ENCODE data around the gene TAF1A.

TAF1A gene

DNA sequence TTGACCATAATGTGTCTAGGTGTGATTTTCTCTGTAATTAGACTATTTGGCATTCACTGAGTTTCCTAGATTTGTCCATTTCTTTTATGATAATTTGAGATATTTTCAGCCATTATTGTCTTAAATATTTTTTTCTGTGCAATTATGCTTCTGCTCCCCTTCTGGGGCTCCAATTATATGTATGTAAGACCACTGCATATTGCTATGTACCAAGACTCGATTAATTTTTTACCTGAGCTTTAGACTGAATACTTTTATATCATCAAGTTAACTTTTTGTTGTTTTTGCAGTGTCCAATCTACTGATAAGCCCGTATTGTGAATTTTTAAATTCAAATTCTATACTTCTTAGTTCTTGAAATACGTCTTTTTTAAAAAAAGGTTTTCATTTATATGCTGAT, 5.1 kb upstream of the TAF1A start:
- DNase-seq, result no peak

DNA sequence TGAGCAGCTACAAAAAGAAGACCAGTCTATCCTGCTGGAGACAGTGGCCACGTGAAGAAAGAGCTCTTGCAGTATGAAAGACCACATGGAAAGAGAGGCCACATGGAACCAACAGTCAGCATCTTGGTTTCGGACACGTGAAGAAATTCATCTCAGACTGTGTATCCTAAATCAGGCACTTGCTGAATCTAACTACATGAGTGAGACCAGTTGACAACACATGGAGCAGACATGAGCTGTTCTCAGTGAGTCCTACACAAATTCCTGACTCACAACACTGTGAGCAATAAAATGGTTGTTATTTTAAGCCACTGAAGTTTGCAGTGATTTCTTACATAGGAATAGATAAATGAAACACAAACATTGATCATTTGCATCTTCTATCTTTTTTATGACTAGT, 2.4 kb upstream of the TAF1A start:
- no peak for DNase-seq

DNA sequence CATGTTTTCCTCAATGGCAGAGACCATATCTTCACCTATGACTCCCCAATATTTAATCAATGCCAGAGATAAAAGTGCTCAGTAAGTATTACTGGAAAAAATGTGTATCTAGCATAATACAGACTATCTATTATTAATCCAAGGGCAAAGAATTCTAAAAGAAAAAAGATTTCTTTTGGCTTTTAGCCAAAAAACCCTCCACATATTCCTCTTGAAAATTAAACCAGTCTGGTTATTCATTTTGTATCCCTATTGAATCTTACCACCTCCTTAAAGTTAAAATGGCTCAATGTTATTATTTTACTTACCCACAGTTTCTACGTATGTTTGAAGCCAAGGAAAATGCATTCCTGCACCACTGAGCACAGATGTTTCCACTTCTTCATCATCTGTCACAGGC, 1.6 kb downstream of the TAF1A start:
- no peak for DNase-seq

DNA sequence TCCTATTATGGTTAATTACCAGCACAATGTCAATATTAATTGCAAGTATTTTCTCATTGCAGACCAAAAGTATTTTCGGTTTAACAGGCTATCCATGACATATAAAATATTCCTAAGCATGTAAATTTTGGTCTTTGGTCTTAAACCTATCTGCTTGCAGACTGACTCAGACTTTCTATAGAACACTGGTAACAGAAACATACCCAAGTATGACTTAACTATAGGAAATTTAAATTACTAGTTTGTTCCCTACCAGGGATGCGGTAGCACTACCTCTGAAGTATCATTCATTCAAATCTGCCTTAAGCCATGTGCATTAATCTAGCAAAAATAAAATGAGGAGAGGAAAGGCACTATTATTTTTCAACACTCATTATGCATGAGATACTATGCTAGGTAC, 2.9 kb downstream of the TAF1A start:
- DNase-seq, result no peak

DNA sequence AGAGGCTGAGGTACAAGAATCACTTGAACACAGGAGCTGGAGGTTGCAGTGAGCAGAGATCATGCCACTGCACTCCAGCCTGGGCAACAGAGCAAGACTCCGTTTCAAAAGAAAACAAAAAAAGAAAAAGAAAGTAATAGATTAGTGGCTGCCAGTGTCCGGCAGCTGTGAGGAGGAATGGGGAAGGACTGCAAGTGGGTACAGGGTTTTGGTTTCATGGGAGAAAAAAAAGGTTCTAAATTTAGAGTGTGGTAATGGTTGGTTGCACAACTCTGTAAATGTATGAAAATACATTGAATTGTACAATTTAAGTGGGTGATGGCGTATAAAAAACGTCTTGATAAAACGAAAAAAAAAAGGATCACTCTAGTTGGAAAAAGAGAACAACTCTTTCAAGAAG, 6.7 kb downstream of the TAF1A start:
- DNase-seq, result no peak

DNA sequence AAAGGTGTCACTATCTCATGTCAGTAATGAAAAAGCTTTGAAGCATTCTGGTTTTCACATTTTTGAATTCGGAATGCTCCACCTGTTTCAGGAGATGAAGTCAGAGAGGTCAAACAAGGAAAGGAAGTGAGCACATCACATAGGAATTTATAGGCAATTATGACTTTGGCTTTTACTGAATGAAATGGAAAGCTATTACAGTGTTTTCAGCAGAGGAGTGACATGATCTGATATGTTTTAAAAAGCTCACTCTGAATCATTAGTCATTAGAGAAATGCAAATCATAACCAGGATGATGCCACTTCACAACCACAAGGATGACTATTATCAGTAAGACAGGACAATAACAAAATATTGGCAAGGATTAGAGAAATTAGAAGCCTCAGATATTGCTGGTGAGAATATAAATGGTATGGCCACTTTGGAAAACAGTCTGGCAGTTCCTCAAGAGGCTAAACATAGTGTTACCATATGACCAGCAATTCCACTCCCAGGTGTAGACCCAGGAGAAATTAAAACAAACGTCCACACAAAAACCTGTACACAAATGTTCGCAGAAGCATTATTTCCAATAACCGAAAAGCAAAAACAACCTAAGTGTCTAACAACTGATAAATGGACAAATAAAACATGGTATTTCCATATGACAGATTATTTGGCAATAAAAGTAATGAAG, 7.5 kb downstream of the TAF1A start:
- no peak for DNase-seq

DNA sequence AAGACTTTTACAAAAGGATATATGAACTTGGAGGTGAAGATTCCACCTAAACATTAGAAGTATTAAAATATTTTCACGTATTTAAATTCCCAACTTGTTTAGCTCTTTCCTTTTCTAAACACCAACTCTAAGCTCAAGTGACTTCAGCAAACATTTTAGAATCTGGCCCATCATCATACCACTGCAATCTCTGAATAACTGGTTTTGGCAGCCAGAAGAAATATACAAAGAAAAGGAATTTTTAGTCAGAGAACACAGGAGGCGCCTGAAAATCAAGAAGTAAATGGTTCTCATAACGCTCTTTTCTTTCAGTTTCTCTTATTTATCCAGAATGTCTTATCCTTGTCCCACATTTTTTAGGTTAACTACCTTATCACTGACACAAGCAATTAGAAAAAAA, 10.4 kb downstream of the TAF1A start:
- no peak for DNase-seq

DNA sequence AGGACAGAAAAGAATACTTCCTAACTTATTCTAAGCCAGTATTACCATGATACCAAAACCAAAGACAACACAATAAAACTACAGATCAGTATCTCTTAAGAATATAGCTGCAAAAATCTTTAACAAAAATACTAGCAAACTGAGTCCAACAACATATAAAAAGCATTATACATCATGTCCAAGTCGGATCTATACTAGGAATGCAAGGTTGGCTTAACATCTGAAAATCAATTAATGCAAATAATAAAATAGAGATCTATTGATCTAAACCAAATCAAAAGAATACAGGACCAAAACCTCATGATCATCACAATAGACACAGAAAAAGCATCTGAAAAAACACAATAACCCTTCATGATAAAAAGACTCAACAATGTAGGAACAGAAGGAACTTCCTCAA, 18.9 kb downstream of the TAF1A start:
- DNase-seq, result no peak

DNA sequence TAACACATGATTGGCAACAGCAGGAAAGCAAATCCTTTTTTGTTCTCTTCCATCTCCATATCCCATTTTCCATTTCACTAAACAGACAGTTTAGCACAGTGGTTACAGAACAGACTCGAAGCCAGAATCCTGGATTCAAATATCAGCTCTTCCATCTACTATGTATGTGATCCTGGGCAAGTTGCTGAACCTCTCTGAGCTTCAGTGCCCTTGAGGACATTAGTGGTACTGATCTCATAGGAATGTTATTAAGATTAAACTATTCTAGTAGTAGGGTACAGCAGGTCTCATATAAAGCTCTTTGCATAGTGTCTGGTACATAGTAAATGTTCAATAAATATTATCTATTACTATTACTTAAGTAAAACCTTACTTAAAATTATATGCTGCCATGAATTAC, 28.1 kb downstream of the TAF1A start:
- no peak for DNase-seq

DNA sequence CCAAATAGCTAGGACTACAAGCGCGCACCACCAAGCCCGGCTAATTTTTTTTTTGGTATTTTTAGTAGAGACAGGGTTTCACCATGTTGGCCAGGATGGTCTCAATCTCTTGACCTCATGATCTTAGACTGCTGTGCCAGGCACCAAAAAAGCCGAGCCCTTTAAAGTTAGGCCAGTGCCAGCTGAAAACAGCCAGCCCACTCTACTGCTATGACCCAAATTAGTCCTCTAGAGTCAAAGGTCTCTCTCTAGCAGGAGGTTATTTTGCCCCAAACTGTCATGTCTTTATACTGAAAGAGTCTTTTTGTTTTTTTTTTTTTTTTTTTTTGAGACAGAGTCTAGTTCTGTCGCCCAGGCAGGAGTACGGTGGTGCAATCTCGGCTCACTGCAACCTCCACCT, 32.2 kb downstream of the TAF1A start:
- DNase-seq, result no peak

DNA sequence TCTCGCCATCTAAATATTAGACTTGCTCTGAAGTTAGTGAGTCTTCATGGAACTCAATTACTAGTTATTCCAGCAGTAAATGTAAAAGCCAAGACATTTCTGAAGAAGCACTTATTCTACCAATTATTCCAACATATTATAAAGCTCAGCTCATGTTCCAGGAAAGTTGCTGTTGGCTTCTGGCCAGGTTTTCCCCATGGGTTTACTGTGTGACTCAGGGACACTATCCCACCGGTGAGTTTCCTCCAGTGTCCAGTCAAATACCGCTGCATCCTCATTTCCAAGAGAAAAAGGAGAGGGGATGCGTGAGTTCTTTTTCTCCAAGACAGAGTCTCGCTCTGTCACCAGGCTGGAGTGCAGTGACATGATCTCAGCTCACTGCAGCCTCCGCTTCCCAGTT, 32.6 kb downstream of the TAF1A start:
- DNase-seq, result no peak

DNA sequence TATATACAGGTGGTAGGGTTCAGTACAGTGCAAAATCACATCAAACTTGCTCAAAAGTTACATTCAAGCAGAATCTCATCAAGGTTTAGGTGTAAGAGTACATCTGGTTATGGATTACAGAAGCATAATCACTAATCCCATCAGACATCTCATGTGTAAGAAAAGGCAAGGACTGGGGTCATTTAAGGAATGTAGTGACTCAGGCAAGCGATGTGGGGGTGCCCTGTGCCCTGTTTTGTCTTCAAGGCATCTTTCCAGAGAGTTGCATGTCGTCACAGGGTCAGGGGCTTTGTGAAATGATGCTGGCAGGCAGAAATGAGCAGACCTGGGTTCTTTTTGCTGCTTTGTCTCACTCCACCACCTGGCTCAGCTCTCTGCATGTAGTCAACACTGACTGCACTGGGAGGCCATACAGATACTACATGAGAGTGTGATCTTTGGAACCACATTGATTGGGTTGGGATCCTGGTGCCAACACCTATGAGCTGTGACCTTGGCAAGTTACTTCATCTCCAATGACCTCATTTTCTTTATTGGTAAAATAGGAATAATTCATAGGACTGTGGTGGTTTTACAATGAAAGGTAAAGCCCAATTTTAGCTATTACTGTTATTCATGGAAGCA, 33.6 kb downstream of the TAF1A start:
- DNase-seq, result no peak

DNA sequence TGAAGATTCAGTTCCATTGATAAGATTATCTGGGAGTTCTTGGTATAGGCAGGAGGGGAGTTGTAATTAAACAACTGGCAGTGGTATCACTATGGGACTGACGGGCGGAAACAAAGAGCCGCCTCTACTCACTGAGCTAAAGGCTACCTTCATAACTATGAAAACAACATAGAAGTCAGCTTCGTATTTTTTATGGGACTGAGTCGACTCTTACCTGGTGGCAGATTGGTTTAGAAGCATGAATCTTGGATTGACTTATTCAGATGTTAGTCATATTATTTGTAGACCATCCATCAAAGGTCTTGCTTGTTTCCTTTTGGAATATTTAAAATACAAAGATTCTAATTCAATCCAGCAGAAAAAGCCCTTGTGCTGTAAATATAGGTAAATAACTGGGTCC, 35.6 kb downstream of the TAF1A start:
- no peak for DNase-seq

DNA sequence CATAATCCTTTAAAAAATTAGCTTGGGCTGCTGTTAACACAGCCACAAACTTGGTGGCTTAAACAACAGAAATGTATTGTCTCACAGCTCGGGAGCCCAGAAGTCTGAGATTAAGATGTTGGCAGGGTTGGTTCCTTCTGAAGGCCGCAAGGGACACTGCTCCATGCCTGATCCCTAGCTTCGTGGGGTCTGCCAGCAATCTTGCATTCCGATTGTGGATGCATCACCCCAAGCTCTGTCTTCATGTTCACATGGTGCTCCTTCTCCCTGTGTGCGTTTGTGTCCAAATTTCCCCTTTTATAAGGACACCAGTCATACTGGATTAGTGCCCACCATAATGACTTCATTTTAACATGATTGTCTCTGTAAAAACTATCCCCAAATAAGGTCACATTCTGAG, 36.9 kb downstream of the TAF1A start:
- DNase-seq, result no peak

DNA sequence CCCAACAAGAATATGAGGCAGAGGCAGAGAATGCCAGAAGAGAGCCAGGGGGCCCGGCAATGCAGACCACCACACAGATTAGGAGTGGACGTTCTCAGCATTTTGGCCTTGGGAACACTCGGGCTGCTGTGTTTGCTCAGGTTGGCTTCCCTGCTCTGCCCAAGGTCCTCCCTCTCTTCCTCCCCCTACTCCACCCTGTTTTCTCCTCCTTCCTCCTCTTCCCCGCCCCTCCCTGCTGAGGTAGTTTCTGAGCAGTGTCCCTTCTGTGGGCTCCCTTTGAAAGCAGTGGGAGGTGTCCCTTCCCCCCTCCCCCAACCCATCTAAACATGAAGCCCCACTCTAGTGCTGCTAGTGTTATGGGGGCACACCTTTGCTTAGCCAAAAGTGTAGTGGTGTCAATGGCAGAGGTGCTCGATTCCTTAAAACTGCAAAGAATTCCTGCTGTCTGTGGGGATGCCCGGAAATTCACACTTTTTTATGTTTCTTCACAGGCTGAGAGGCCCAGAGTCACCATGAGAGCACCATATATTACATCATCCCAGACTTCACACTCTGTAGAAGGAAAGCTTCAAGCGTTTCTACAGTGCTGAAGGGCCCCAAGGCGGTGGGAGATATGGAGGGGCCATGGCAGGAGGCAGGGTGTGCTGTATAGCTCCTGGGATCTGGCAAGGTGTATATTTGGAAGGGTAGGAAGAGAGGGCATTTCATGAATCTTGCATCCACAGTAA, 41.6 kb downstream of the TAF1A start, which contains the start of gene HHIPL2:
TSS of gene HHIPL2 (minus strand) at position 161 of the 728 bp plus-strand sequence. CDS start at position 101, 60 bp downstream.
- DNase-seq, result no peak

DNA sequence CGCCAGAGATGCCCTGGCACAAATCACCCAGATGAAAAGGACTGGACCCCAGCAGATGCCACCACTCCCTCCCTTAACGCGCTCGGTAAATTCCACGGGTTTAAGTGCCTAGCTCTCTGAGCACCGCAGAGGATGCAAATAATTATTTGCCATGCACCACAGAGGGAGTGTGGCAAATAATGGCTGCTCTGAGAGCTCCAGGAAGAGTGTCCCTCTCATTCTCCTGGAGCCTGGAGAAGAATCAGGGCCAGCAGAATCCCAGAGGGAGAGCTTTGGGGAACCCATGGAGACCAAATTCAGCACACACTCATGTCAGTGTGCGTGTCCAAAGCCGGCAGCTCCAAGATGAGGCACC, 42.5 kb downstream of the TAF1A start:
- no peak for DNase-seq

DNA sequence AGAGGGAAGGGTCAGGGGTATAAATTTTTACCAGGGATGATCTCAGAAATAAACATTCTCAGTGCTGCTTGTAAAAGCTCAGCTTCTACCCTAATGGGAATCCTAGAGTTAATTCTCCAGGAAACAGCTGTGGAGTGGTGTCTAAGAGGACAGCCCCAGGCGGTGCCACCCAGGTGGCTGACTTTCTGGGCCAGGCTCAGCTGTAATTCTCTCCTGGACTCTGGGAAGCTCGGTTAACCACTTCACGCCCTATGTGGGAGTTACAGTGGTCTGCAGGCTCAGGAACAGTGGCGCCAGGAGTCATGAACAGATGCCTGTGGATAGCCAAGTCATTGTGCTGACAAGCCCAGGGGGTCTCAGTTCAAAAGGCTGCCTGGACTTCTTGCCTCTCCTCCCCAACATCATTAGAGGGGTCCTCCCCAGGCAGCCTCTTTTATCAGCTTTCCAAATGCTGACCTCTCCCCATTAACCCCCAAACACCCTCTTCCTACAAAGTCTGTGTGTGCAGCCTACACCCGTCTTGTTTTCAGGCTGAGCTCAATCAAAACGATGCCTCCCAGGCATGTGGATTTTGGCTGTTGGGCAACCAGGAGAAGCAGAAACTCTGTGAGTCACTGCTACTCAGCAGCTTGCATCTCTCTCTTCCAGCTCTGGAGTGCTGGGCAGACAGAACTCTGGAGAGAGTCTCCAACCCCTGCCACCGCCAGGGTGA, 43.0 kb downstream of the TAF1A start:
- DNase-seq, result no peak

DNA sequence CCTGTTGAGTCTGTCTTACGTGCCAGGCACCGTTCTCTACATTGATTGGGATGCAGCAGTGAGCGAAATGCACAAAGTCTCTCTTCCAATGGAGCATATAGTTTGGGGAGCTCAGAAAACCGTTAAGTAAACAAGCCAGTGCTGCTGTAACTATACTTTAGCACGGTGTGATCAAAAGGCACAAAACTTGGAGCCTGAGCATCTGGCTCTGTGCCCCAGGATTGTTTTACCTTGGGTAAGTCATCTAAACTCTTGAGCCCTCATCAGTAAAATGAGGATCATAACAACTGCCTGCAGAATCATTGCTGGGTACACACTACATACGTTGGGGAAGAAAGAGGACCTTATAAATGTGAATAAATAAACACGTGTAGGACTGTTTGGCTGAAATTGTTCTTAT, 43.6 kb downstream of the TAF1A start:
- no peak for DNase-seq

DNA sequence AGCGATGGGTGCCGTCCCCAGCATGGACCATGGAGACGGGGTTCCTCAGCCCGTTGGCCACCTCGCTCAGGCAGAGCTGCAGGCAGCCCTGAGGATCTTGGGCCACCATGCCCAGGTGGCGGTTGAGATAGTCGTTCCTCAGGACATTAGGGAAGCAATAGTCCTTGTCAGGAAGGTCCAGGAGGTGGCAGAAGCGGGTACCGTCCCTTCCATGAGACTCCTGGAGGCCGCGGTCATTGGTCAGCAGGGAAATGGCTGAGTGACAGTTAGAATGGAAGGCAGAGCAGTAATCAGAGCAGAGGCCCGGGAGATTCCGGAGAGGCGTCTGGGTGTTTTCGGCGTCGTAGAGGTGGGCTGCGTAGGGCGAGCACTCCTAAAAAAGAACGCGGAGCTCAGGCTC, 45.9 kb downstream of the TAF1A start:
- DNase-seq, result no peak

DNA sequence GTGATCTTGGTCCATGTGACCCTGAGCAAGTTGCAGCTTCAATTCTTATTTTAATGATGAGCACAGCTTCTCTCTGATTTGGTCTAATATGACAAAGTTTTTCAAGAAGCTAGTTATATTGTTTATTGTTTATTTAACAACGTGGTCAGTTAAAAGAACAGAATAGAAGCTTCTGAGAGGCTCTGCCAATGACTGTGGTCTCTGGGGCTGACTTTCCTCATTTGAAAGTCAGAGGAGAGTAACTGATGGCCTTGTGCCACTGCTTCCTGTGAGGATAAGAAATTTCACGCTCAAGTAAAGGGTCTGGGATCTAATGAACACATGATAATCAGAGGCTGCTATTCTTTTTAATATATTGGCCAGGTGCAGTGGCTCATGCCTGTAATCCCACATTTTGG, 49.1 kb downstream of the TAF1A start:
- no peak for DNase-seq

DNA sequence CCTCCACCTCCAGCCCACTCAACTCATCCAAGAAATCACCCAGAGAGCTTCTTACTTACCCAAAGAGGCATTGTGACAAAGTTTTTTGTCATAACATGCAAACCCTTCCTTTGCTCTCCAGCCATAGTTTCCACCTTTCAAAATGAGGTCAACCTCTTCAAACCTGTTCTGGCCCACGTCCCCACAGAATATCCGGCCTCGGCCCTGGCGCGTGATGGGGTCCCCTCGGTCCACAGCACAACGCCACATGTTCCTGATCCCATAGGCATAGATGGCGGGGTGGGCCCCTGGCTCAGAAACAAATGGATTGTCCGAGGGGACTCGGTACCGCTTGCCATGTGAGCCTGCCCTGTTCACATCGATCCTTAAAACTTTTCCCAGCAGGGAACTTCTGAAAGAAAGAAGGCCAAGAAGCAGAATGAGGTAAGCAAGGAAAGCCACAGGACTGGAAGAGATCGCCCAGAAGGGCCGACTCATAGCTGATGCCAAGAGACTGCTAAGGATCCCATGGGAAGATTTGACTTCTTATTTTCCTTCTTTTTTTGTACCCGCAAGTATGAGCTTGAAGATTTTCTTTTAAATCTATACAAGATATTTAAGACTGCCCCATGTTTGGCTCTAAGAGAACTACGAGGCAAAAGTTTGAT, 49.7 kb downstream of the TAF1A start:
- DNase-seq, result no peak

DNA sequence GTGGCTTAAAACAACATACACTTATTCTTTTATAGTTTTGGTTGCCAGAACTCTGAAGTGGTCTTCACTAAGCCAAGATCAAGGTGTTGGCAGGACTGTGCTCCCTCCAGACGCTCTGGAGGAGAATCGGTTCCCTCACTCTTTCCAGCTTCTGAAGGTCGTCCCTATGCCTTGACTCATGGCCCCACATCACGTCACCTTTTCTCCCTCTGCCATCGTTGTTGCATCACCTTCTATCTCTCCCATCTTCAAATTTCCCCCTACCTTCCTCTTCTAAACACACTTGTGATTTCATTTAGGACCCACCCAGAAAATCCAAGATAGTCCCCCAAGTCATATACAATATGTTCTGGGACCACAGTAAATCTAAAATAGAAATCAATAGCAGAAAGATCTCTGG, 54.3 kb downstream of the TAF1A start:
- no peak for DNase-seq

DNA sequence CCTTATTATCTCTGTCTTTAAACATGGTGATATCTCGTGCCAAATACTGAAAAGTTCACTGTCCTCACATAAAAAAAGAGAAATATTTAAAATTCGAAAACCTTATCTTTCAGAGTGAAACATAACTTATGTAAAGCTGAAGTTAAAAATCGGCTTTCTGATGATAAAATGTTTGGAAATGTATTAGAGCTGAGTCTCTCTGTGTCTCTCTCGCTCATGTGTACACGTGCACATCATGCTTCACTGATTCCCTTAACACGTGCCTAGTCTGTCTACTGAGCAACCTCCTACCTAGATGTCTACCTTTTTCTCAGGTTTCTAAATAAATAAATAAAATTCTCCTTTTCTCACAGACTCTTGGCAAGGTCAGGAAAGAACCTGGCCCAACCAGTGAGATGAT, 58.9 kb downstream of the TAF1A start:
- DNase-seq, result no peak

Data from activated CD4-positive, alpha-beta T cell treated with anti-CD3 and anti-CD28 coated beads, Interleukin-2, amount 50 U/mL, for 48 hours (primary cell).